IPS DF 6.9 (cell line): ENCODE measurements around the gene MAD1L1.

Source experiments
- DNase-seq: peaks from one replicate; pipeline ENCODE4 v3.0.0-alpha.2; 2013; ENCODE audit warnings: low read depth, low spot score
- H3K27ac ChIP-seq: one replicate; pipeline ENCODE4 v1.5.1; 2013; ENCODE audit warnings: low read length, control low read depth
- H3K27me3 ChIP-seq: 2 replicates; pipeline ENCODE4 v1.6.1; 2013; ENCODE audit warnings: mild to moderate bottlenecking, low read length; ENCODE audit not compliant: control insufficient read depth, insufficient read depth
- H3K36me3 ChIP-seq: 2 replicates; pipeline ENCODE4 v1.6.1; 2013; ENCODE audit warnings: low read length; ENCODE audit not compliant: control insufficient read depth, insufficient read depth
- H3K4me1 ChIP-seq: 2 replicates; pipeline ENCODE4 v1.6.1; 2013; ENCODE audit warnings: low read length; ENCODE audit not compliant: control insufficient read depth, insufficient read depth
- H3K4me3 ChIP-seq: 2 replicates; pipeline ENCODE4 v1.5.1; 2013; ENCODE audit warnings: mild to moderate bottlenecking, low read length
- H3K9me3 ChIP-seq: 2 replicates; pipeline ENCODE4 v1.6.1; 2013; ENCODE audit warnings: low read length, inconsistent platforms; ENCODE audit not compliant: control insufficient read depth, insufficient read depth
- WGBS: extraction: QIAGEN DNeasy Blood & Tissue Kit; methylation state at CpG from one replicate; pipeline ENCODE4 v1.1.7; 2013; ENCODE audit warnings: mixed read lengths, missing lambda C conversion rate; ENCODE audit not compliant: insufficient read length, insufficient coverage; 5-methylcytosine and 5-hydroxymethylcytosine counted together

MAD1L1 gene

DNA sequence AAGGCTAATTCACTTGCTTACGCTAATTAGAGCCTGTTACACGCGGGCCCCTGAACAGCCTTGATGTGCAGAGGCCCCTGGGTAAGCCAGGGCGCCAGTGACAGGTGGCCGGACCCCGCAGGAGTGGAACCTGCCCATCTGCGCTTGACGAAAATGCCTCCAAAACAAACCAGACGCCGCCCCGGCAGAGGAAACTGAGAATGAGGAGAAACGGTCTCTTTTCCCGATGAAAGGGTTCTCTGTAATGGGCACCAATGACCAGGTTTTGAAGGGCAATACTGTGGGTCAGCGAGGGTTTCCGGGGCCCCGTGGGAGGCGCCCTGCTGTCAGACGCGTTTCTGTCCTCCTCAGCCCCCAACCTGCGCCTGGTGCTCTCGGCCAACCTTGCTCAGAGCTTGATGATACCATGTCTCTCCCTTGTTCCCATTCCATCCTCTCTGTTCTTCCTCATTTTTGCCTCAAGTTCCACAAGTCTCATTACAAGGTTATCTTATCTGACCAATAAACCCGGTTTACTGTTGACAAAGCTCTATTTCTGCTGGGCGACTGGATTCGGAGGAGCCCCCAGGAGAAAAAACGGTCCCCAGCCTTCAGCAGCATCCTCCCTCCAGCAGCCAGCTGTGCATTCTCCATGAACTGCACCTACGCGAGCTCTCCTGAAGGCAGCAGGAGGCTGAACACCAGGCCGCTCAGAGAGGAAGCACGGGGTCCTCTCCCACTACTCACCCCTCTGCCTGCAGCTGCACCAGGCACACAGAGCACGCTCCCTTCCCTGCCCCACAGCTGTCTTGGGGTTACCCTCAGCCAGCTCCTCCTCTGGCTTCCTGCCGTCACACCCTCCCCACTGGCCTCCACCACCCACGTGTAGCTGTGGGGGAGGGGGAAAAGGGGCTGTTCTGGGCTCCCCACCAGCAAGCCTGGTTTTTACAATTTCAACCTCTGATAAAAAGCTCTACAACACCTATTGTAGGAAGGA lies 202.0 kb downstream of the MAD1L1 start:
- H3K4me3 ChIP-seq = no peak overlapping the region
- no peak overlapping the region for H3K27ac ChIP-seq
- no CpG with 5 or more reads among the region's 32 CpGs for WGBS
- peaks cover 5% of the 10 kb centered on the region; the same call in 1 of the 2 replicates for H3K4me1 ChIP-seq
- DNase-seq = no peak
- no peaks in the 10 kb centered on the region for H3K9me3 ChIP-seq
- no peaks in the 10 kb centered on the region for H3K27me3 ChIP-seq
- H3K36me3 ChIP-seq = no peaks in the 10 kb centered on the region

DNA sequence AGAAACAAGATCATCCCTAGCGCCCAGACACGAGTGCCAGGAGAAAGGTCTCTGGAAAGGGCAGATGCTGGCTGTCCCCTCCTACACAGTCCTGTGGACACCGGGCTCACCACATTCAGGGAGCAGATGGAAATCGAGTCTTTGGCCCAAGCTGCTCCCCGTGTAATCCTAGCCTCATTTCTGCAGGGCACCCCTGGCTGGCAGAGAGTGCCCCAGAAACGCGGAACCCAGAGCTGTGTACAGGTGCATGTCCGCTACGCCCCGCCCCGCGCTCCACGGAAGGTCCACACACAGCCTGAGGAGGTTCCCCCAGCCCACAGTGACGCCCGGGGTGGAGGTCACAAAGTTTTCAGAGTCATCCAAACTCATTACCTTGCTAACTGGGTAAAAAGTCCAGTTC lies 202.8 kb downstream of the MAD1L1 start:
- Histone ChIP-seq H3K4me1 (peaks cover 5% of the 10 kb centered on the region; the same call in 1 of the 2 replicates), H3K36me3 (no peaks in the 10 kb centered on the region), H3K9me3 (no peaks in the 10 kb centered on the region), H3K4me3 (no peak overlapping the region), H3K27me3 (no peaks in the 10 kb centered on the region), H3K27ac (no peak overlapping the region)
- no peak for DNase-seq
- no CpG with 5 or more reads among the region's 15 CpGs for WGBS

DNA sequence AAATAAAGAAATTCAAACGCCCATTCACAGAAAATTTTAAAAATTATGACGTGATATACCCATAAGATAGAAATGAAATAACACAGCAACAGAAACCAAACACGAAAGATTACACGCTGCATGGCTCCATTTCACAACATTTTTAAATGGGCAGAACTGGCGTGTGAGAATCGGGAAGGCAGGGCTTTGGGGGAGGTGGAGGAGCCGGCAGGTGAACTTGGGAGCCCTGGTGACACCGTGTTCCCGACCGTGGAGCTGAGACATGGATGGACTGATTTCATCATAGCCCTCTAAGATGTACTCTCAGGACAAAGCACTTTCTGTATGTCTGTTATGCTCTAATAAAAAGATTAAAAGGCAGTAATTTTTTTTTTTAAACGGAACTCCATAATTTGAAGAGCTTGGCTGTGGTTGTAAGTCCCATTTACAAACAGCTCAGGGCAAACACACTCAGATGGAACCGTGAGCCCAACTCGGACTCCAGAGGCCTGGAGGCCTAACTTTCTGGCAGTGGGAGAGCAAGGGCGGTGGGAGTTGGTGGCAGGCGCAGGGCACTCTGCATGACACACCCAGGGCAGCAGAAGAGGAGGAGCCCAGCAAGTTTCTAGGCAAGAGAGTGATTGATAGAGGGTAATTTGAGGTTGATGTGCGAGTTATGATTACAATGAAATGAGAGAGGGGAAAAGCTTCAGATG lies 203.4 kb downstream of the MAD1L1 start:
- H3K9me3 ChIP-seq = no peaks in the 10 kb centered on the region
- H3K36me3 ChIP-seq = no peaks in the 10 kb centered on the region
- H3K27me3 ChIP-seq = no peaks in the 10 kb centered on the region
- WGBS = 100% methylated on average over 1 of the region's 16 CpGs
- DNase-seq = no peak
- H3K4me3 ChIP-seq = no peak overlapping the region
- H3K4me1 ChIP-seq = peaks cover 5% of the 10 kb centered on the region; the same call in 1 of the 2 replicates
- no peak overlapping the region for H3K27ac ChIP-seq

DNA sequence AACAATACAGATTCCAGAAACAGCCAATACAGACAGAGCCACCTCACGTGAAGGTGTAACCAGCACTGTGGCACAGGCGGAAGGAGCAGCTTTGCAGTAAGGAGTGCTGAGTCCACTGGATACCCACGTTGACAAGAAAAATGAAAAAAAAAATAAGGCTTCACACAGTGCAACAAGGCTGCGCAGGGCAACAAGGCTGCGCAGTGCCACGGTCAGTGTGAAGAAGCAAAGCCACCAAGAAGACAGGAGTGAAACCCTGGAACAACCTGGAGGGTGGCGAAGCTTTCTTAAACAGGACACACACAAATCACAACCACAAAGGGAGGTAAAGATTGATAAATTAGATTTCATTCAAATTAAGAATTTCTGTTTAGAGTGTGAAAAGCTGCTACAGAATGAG lies 204.0 kb downstream of the MAD1L1 start:
- Histone ChIP-seq H3K27ac (no peak overlapping the region), H3K4me3 (no peak overlapping the region), H3K27me3 (no peaks in the 10 kb centered on the region), H3K36me3 (no peaks in the 10 kb centered on the region), H3K4me1 (peaks cover 5% of the 10 kb centered on the region; the same call in 1 of the 2 replicates), H3K9me3 (no peaks in the 10 kb centered on the region)
- no CpG with 5 or more reads among the region's 7 CpGs for WGBS
- DNase-seq = no peak

DNA sequence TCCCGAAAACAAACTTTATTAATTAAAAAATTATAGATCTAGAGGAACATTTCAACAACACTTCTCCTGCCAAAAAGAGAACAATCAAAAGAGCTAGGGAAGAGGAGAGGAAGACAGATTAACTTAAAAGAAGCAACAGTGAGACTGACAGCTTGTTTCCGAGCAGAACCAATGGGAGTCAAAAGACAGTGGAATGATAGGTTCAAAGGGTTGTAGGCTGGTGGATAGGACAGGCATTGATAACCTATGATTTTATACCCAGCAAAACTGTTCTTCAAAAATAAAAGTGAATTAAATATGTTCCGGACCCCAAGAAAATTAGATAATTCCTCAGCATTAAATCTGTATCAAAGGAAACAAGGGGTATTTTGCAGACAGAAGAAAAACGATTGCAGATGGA lies 207.6 kb downstream of the MAD1L1 start:
- Histone ChIP-seq H3K9me3 (no peaks in the 10 kb centered on the region), H3K27me3 (no peaks in the 10 kb centered on the region)

DNA sequence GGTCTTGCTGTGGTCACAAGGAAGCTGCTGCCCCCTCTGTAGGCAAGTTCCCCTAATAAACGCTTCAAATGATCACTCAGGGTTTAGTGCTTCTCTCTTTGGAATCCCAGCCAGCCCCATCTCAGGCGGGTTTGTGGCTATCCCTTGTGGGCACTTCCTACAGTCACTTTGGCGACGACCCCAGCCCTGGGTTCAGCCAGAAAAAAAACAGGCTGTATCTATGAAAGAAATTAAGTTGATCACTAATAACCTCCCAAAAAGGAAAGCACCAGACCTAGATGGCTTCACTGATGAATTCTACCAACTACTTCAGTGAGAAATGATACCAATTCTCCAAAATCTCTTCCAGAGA lies 208.2 kb downstream of the MAD1L1 start:
- Histone ChIP-seq H3K4me1 (no peaks in the 10 kb centered on the region), H3K27me3 (no peaks in the 10 kb centered on the region), H3K27ac (no peak overlapping the region), H3K4me3 (no peak overlapping the region), H3K36me3 (no peaks in the 10 kb centered on the region), H3K9me3 (no peaks in the 10 kb centered on the region)
- WGBS = no CpG with 5 or more reads among the region's 4 CpGs
- no peak for DNase-seq

More for the DNA sequence above, 207.6 kb downstream of the MAD1L1 start:
- H3K36me3 ChIP-seq = no peaks in the 10 kb centered on the region
- H3K4me1 ChIP-seq = no peaks in the 10 kb centered on the region
- no peak for DNase-seq
- no CpG with 5 or more reads among the region's 4 CpGs for WGBS
- H3K4me3 ChIP-seq = no peak overlapping the region
- H3K27ac ChIP-seq = no peak overlapping the region

DNA sequence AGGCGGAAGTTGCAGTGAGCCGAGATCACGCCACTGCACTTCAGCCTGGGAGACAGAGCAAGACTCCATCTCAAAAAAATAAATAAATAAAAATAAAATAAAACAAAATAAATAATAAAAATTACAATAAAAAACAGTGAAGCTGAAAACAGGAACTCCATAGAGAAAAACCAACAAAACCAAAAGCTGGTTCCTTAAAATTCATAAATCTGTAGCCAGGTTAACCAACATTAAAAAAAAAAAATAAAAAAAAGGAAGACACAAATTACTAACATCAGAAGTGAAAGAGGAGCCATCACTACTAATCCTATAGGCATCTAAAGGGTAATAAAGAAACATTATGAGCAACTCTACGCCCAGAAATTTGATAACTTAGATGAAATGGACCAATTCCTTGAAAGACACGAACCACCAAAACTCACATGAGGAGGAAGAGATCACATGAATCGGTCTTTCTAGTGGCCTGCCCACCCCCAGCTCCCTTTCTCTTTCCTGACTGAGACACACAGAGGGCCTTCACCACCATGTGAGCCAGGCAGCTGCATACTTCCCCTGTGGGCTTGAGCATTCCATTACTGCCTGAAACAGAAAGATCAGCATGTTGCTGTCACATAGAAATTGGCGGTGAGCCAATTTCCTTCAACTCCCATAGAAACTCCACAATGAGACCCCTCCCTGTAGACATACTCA lies 208.7 kb downstream of the MAD1L1 start:
- H3K4me3 ChIP-seq = no peak overlapping the region
- H3K27me3 ChIP-seq = no peaks in the 10 kb centered on the region
- no peaks in the 10 kb centered on the region for H3K36me3 ChIP-seq
- DNase-seq = no peak
- no peaks in the 10 kb centered on the region for H3K4me1 ChIP-seq
- no peaks in the 10 kb centered on the region for H3K9me3 ChIP-seq
- WGBS = no CpG with 5 or more reads among the region's 7 CpGs
- H3K27ac ChIP-seq = no peak overlapping the region

DNA sequence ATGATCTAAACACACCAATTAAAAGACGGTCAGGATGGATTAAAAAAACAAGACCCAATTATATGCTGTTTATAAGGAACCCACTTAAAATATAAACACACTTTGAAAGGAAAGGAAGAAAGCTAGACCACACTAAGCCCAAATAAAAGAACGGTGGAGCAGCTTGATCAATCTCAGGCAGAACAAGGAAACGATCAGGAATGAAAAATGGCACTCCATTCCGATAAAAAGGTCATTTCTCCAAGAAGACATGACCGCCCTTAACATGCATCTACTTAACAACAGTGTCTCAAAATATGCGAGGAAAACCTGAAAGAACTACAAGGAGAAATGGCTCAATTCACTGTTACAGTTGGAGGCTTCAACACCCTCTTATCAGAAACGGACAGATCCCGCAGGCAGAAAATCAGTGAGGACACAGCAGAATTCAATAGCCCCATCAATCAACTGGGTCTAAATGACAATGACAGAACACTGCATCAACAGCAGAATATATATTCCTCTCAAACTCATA lies 210.0 kb downstream of the MAD1L1 start:
- Histone ChIP-seq H3K27me3 (no peaks in the 10 kb centered on the region), H3K36me3 (no peaks in the 10 kb centered on the region), H3K27ac (no peak overlapping the region), H3K9me3 (no peaks in the 10 kb centered on the region), H3K4me3 (no peak overlapping the region), H3K4me1 (no peaks in the 10 kb centered on the region)
- no peak for DNase-seq
- no CpG with 5 or more reads among the region's 8 CpGs for WGBS

DNA sequence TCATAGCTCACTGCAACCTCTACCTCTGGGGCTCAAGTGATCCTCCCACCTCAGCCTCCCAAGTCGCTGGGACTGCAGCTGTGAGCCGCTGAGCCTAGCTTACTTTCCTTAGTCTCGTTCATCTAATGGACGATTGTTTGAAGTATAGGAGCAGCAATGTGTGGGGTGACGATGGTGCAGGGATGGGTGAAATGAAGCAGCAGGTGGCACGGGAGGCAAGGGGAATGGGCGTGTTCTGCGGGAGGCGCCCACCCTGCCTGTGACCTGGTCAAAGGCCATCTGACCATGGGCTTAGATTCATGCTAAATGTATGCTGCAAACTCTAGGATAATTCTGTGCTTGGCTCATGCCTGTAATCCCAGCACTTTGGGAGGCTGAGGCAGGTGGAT lies 210.7 kb downstream of the MAD1L1 start:
- WGBS = no CpG with 5 or more reads among the region's 9 CpGs
- Histone ChIP-seq H3K4me3 (no peak overlapping the region), H3K27ac (no peak overlapping the region)

More for the DNA sequence above, 210.7 kb downstream of the MAD1L1 start:
- no peak for DNase-seq
- H3K4me1 ChIP-seq = no peaks in the 10 kb centered on the region
- no peaks in the 10 kb centered on the region for H3K9me3 ChIP-seq
- no peaks in the 10 kb centered on the region for H3K27me3 ChIP-seq
- H3K36me3 ChIP-seq = no peaks in the 10 kb centered on the region; the same call in 1 of the 2 replicates
